ENCODE data around the gene NID2.

GRCh38 chr14:52013984-52014600 is 54.8 kb downstream of the NID2 start:
- TF ChIP-seq CTCF (IDR thresholded peaks at IDR 0.05): no peak
- TF ChIP-seq POLR2A (IDR thresholded peaks at IDR 0.05): no peak
